Measurements from ENCODE around the gene HACD3. TPM values are rescaled to one million over a fixed set of nuclear protein-coding genes. Genes with fewer than 3 reads are reported as not detected.

Gene HACD3
- total RNA-seq (ENCODE audit: unreplicated experiment) = 107 TPM
- long read RNA-seq, transcript HACD3-201 (11 exons, 3,228 nt) = major isoform, 113 of 130 reads
- long read RNA-seq, partial matches to known transcripts = 6 of 130 reads
- long read RNA-seq, other reads (novel, unspliced or antisense) = 9 of 130 reads

DNA sequence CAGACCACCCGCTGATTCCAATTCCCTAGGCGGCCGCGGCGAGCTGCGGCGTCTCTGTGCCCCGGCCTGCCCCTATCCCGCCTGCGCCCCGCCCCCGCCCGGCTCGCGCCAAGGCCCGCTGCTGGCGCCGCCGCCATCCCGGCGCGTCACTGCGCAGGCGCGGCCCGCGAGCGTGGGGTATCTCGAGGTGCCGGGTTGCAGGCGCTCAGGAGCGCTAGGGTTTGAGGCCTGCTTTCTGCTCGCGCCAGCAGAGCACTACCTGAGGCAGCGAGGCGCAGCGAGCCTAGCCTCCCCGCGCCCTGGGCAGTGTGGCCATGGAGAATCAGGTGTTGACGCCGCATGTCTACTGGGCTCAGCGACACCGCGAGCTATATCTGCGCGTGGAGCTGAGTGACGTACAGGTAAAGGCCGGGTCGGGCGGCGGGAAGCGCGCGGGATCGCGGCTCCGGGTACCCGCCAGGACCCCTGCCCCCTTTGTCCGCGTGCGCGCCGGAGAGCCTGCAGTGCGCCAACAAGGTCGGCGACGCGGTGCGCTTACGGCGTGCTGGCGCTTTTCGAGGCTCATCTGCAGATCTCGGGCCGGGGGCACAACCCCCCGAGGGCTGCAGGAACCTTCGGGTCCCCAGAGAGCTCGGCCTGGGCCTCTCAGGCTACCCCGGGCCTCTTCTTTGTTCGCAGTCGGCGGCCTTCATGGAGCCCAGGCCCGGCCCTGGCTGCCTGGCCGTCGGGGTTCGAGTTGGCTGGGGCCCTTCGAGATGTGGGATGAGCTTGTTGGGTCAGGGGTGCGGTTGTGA is at the start of gene HACD3:
HACD3 (plus strand) TSS at position 146 of the 794 bp plus-strand sequence; CDS start at position 315, 169 bp downstream.
- TF ChIP-seq, protein P1, sequence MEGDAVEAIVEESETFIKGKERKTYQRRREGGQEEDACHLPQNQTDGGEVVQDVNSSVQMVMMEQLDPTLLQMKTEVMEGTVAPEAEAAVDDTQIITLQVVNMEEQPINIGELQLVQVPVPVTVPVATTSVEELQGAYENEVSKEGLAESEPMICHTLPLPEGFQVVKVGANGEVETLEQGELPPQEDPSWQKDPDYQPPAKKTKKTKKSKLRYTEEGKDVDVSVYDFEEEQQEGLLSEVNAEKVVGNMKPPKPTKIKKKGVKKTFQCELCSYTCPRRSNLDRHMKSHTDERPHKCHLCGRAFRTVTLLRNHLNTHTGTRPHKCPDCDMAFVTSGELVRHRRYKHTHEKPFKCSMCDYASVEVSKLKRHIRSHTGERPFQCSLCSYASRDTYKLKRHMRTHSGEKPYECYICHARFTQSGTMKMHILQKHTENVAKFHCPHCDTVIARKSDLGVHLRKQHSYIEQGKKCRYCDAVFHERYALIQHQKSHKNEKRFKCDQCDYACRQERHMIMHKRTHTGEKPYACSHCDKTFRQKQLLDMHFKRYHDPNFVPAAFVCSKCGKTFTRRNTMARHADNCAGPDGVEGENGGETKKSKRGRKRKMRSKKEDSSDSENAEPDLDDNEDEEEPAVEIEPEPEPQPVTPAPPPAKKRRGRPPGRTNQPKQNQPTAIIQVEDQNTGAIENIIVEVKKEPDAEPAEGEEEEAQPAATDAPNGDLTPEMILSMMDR (IDR thresholded peaks at IDR 0.05; ENCODE audit: unreplicated experiment) = no peak
- peaks cover 2% of the 10 kb centered on the region for H3K27me3 Mint-ChIP-seq (ENCODE audit: unreplicated experiment)
- peak; percentile 95 for DNase-seq (ENCODE audit: low spot score)
- H3K9me3 Mint-ChIP-seq (ENCODE audit: unreplicated experiment) = no peaks in the 10 kb centered on the region
- H3K4me3 Mint-ChIP-seq (ENCODE audit: unreplicated experiment) = peak within 1 kb of the TSS; percentile 89
- H3K4me1 Mint-ChIP-seq (ENCODE audit: unreplicated experiment) = peaks cover 19% of the 10 kb centered on the region
- no peaks in the 10 kb centered on the region for H3K36me3 Mint-ChIP-seq (ENCODE audit: low read depth, unreplicated experiment)
- H3K27ac Mint-ChIP-seq (ENCODE audit: unreplicated experiment) = peak within 1 kb of the TSS; percentile 53

DNA sequence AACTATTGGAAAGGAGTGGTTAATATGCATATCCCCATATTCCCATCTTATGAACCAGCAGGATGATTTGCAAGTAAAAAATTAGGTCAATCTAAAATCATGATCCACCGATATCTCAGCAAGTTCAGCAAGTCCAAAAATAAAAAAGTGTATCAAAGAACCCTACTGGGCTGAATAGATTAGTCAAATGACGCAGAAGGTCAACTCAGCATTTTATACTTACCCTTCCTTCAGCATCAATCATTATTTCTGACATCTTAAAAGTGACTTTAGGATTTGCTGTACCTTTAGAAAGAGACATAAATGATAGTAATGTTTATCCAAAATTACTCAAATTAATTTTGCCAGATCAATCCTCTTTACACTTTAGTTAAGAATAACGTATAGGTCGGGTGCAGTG is 45.4 kb upstream of the HACD3 start:
- peaks cover 4% of the 10 kb centered on the region for H3K36me3 Mint-ChIP-seq (ENCODE audit: low read depth, unreplicated experiment)

DNA sequence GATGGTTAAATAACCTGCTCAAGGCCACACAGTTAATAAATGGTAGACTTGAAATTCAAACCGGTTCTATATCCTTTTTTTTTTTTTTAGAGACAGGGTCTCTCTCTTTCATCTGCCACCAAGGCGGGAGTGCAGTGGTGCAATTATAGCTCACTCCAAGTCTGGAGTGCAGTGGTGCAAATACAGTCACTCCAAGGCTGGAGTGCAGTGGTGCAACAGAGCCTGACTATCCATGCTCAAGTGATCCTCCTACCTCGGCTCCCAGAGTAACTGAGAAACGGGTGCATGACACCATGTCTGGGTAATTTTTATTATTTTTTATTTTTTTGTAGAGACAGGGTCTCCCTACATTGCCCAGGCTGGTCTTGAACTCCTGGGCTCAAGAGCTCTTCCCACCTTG is 36.2 kb upstream of the HACD3 start:
- peaks cover 16% of the 10 kb centered on the region for H3K36me3 Mint-ChIP-seq (ENCODE audit: low read depth, unreplicated experiment)
- TF ChIP-seq, protein P1 (IDR thresholded peaks at IDR 0.05; ENCODE audit: unreplicated experiment) = no peak
- H3K9me3 Mint-ChIP-seq (ENCODE audit: unreplicated experiment) = no peaks in the 10 kb centered on the region
- H3K4me1 Mint-ChIP-seq (ENCODE audit: unreplicated experiment) = no peaks in the 10 kb centered on the region
- no peak overlapping the region for H3K4me3 Mint-ChIP-seq (ENCODE audit: unreplicated experiment)
- H3K27me3 Mint-ChIP-seq (ENCODE audit: unreplicated experiment) = no peaks in the 10 kb centered on the region
- no peak overlapping the region for H3K27ac Mint-ChIP-seq (ENCODE audit: unreplicated experiment)
- DNase-seq (ENCODE audit: low spot score) = no peak

More for the DNA sequence above, 45.4 kb upstream of the HACD3 start:
- Mint-ChIP-seq H3K4me1 (ENCODE audit: unreplicated experiment) (no peaks in the 10 kb centered on the region), H3K27me3 (ENCODE audit: unreplicated experiment) (no peaks in the 10 kb centered on the region), H3K4me3 (ENCODE audit: unreplicated experiment) (no peak overlapping the region), H3K27ac (ENCODE audit: unreplicated experiment) (no peak overlapping the region), H3K9me3 (ENCODE audit: unreplicated experiment) (no peaks in the 10 kb centered on the region)
- TF ChIP-seq, protein P1 (IDR thresholded peaks at IDR 0.05; ENCODE audit: unreplicated experiment) = no peak
- no peak for DNase-seq (ENCODE audit: low spot score)

- TF ChIP-seq, protein P1 (IDR thresholded peaks at IDR 0.05; ENCODE audit: unreplicated experiment) = no peak
- Mint-ChIP-seq H3K4me3 (ENCODE audit: unreplicated experiment) (no peak overlapping the region), H3K9me3 (ENCODE audit: unreplicated experiment) (no peaks in the 10 kb centered on the region), H3K27me3 (ENCODE audit: unreplicated experiment) (no peaks in the 10 kb centered on the region), H3K36me3 (ENCODE audit: low read depth, unreplicated experiment) (no peaks in the 10 kb centered on the region), H3K4me1 (ENCODE audit: unreplicated experiment) (no peaks in the 10 kb centered on the region), H3K27ac (ENCODE audit: unreplicated experiment) (no peak overlapping the region)
- no peak for DNase-seq (ENCODE audit: low spot score)
These were observed 20.9 kb upstream of the HACD3 start for GRCh38 chr15:65509321-65509720.

- Mint-ChIP-seq H3K27ac (ENCODE audit: unreplicated experiment) (no peak overlapping the region), H3K4me3 (ENCODE audit: unreplicated experiment) (no peak overlapping the region), H3K9me3 (ENCODE audit: unreplicated experiment) (no peaks in the 10 kb centered on the region), H3K36me3 (ENCODE audit: low read depth, unreplicated experiment) (peaks cover 7% of the 10 kb centered on the region), H3K4me1 (ENCODE audit: unreplicated experiment) (peaks cover 14% of the 10 kb centered on the region), H3K27me3 (ENCODE audit: unreplicated experiment) (peaks cover 3% of the 10 kb centered on the region)
- DNase-seq (ENCODE audit: low spot score) = no peak
- TF ChIP-seq, protein P1 (IDR thresholded peaks at IDR 0.05; ENCODE audit: unreplicated experiment) = no peak
These were observed 18.1 kb upstream of the HACD3 start for GRCh38 chr15:65512189-65512588.

Measured in endothelial cell (in vitro differentiated cells).